ENCODE data around the gene SLC39A13.

The SLC39A13 gene

GRCh38 chr11:47379317-47379716 is 29.1 kb upstream of the SLC39A13 start:
- intact Hi-C loops (cut with DNase I): no loop called here
- DNase-seq: peak in 1 of 10 donors; percentile 7

- DNase-seq: no peak
- intact Hi-C loops (cut with DNase I): no loop called here
These were observed 28.3 kb upstream of the SLC39A13 start for GRCh38 chr11:47380078-47380477.

GRCh38 chr11:47383071-47383470 is 25.3 kb upstream of the SLC39A13 start:
- intact Hi-C loops (cut with DNase I): no loop called here
- DNase-seq: peak in 1 of 10 donors; percentile 11

GRCh38 chr11:47384498-47384897 is 23.9 kb upstream of the SLC39A13 start:
- DNase-seq: no peak
- intact Hi-C loops (cut with DNase I): no loop called here

- intact Hi-C loops (cut with DNase I): no loop called here
- peak in 3 of 10 donors; percentile 17 to 72 (median 28) for DNase-seq
These were observed 20.3 kb upstream of the SLC39A13 start for GRCh38 chr11:47387944-47388696.

- intact Hi-C loops (cut with DNase I): no loop called here
- DNase-seq: peak in 2 of 10 donors; percentile 71 to 74
These were observed 19.5 kb upstream of the SLC39A13 start for GRCh38 chr11:47388697-47389576.

GRCh38 chr11:47389577-47390421 is 18.6 kb upstream of the SLC39A13 start:
- DNase-seq: peak in 2 of 10 donors; percentile 56 to 65
- intact Hi-C loops (cut with DNase I): no loop called here

GRCh38 chr11:47390422-47390760 is 18.0 kb upstream of the SLC39A13 start:
- DNase-seq: peak in 1 of 10 donors; percentile 72
- intact Hi-C loops (cut with DNase I): no loop called here

GRCh38 chr11:47391077-47391583 is 17.3 kb upstream of the SLC39A13 start:
- DNase-seq: peak in 2 of 10 donors; percentile 62 to 83
- intact Hi-C loops (cut with DNase I): no loop called here

- intact Hi-C loops (cut with DNase I): no loop called here
- DNase-seq: peak in 3 of 10 donors; percentile 31 to 69 (median 62)
These were observed 16.5 kb upstream of the SLC39A13 start for GRCh38 chr11:47391711-47392432.

- peak in 3 of 10 donors; percentile 54 to 80 (median 77) for DNase-seq
- intact Hi-C loops (cut with DNase I): no loop called here
These were observed 15.7 kb upstream of the SLC39A13 start for GRCh38 chr11:47392546-47393162.

GRCh38 chr11:47393163-47394049 is 15.0 kb upstream of the SLC39A13 start:
- intact Hi-C loops (cut with DNase I): no loop called here
- DNase-seq: peak in 4 of 10 donors; percentile 24 to 84 (median 78)

GRCh38 chr11:47394050-47394321 is 14.4 kb upstream of the SLC39A13 start:
- intact Hi-C loops (cut with DNase I): no loop called here

GRCh38 chr11:47394322-47395222 is 13.8 kb upstream of the SLC39A13 start:
- peak in 3 of 10 donors; percentile 73 to 82 (median 74) for DNase-seq
- intact Hi-C loops (cut with DNase I): no loop called here

More at GRCh38 chr11:47394050-47394321, 14.4 kb upstream of the SLC39A13 start:
- DNase-seq: peak in 4 of 10 donors; percentile 23 to 82 (median 61)

- DNase-seq: peak in 3 of 10 donors; percentile 68 to 83 (median 79)
- intact Hi-C loops (cut with DNase I): no loop called here
These were observed 13.0 kb upstream of the SLC39A13 start for GRCh38 chr11:47395223-47396048.

- intact Hi-C loops (cut with DNase I): no loop called here
- DNase-seq: peak in 2 of 10 donors; percentile 31 to 66
These were observed 12.4 kb upstream of the SLC39A13 start for GRCh38 chr11:47396049-47396320.

- peak in 2 of 10 donors; percentile 36 to 43 for DNase-seq
- intact Hi-C loops (cut with DNase I): no loop called here
These were observed 10.4 kb upstream of the SLC39A13 start for GRCh38 chr11:47398011-47398410.
